A549 (cell line): ENCODE measurements around the gene MARCHF4.

Experiments
- CTCF ChIP-seq: fragments of >200 bp; sonication (Bioruptor Twin); formaldehyde crosslinking; IDR thresholded peaks from 3 replicates; pipeline ENCODE4 v1.5.1; 2016
- EP300 ChIP-seq, 2 experiments: fragments of >200 bp; sonication (Bioruptor Twin); formaldehyde crosslinking; IDR thresholded peaks; 2 replicates in 1 of 2; 3 replicates in 1 of 2; pipeline ENCODE4 v1.6.1; 2016 to 2017
- ESRRA ChIP-seq: fragments of 150-350 bp; IDR thresholded peaks from 2 replicates; pipeline ENCODE4 v1.6.1; 2014; ENCODE audit warnings: mild to moderate bottlenecking, low read length, borderline replicate concordance
- NFE2L2 ChIP-seq: fragments of 150-350 bp; conservative IDR thresholded peaks from 2 replicates; pipeline ENCODE4 v1.6.1; 2014; ENCODE audit warnings: low read length
- PHF8 ChIP-seq: fragments of 200-600 bp; sonication (generic); IDR thresholded peaks from 2 replicates; pipeline ENCODE4 v1.6.1; 2016; ENCODE audit warnings: low read depth, mild to moderate bottlenecking, antibody characterized with exemption, moderate library complexity, borderline replicate concordance
- POLR2A ChIP-seq: IDR thresholded peaks from 2 replicates; pipeline ENCODE4 v1.6.1; 2012; ENCODE audit warnings: mild to moderate bottlenecking, low read length
- RNF2 ChIP-seq: fragments of 200-600 bp; sonication (generic); IDR thresholded peaks from 2 replicates; pipeline ENCODE4 v1.6.1; 2016; ENCODE audit warnings: low read depth, mild to moderate bottlenecking, antibody characterized with exemption, moderate library complexity, borderline replicate concordance

GRCh38 chr2:216402751-216403150 is 30.5 kb upstream of the MARCHF4 start:
- TF ChIP-seq CTCF (no peak), PHF8 (no peak), ESRRA (no peak), POLR2A (no peak), RNF2 (no peak), EP300 (IDR thresholded peaks at IDR 0.05) (no peak), NFE2L2 (no peak)
